Activated CD8-positive, alpha-beta memory T cell treated with anti-CD3 and anti-CD28 coated beads, Interleukin-2, amount 50 U/mL, for 4 hours (primary cell): ENCODE data around the gene FHL3.

Experiments
- DNase-seq: peaks from one replicate; pipeline ENCODE4 v3.0.0-alpha.2; 2020

The FHL3 gene

DNA sequence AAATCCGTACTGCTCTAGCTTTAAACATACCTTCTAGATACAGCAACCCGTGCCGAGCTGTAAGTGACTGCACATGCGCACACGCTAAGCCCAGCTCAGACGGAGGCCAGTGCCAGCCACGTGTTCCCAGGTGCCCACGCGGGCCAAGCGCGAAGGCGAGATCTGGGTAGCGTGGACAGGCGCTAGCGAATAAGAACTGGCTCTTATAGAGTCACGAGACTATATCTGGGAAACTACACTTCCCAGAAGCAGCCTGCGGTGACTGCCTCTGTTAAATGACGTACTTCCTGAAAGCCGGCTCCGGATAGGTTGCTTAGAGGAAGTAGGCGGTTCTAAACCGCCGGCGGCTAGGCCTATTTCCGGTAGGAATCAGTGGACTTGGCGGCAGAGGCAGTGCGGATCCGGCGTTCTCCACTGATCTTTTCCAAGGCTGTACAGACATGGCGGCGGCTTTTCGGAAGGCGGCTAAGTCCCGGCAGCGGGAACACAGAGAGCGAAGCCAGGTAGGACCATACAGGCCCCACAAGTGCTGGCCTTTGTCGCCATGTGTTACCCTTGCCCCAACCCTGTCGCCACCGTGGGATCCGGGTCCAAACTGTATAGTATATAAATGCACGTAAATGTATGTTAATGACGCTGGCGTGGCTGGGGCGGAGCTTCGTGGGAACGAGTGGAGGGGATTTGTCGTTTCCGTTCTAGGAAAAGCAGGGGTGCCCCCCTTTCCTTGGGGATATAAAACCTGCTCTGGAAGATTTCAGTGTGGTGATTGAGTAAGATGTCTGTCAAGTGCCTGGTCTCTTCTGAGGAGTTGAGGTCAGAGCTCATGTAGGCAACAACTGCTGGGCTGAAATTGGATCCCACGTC lies 7.3 kb upstream of the FHL3 start, which contains the start of gene UTP11:
UTP11 (plus strand) TSS at position 372 of the 864 bp plus-strand sequence; CDS start at position 441, 69 bp downstream.
- DNase-seq = peak; percentile 80

DNA sequence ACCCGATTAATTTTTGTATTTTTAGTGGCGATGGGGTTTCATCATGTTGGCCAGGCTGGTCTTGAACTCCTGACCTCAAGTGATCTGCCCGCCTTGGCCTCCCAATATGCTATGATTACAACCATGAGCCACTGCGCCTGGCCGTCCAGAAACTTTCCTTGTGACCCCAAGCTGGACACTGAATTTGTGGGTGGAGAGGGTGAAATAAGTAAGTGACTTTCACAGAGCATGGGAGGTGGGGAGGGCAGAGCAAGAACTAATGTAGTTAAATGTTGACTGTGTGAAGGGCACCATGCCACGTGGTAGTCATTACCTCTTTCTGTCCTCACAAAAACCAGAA lies 4.5 kb upstream of the FHL3 start:
- DNase-seq = no peak

DNA sequence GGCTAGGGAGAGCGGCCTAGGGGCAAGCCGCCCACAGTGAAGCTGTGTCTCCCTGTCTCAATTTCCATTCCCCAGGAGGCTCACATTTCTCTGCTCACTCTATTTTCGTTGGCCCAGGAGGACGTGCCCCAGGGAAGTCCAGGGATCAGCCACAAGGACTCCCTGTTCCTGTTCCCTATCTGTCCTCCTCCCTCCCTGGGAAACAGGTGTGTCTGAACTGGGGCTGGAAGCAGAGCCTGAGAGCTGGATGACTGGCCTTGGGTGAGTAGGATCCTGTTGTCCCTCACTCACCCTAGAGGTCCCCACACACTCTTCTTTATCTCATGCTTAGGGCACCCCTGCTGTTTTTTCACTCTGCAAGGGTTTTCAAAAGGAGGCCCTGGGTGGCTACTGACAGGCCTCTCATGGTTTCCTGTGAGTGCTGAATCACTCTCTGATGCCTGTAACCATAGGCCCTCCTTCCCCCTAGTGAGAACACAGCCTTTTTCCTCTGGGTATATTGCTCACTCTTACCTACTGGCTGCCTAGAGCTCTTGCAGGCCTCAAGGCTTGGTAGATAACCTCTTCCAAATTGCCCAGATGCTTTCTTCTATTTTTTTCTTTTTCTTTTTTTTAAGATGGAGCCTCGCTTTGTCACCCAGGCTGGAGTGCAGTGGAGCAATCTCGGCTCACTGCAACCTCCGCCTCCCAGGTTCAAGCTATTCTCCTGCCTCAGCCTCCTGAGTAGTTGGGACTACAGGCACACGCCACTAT lies 4.0 kb upstream of the FHL3 start:
- DNase-seq = peak; percentile 55

DNA sequence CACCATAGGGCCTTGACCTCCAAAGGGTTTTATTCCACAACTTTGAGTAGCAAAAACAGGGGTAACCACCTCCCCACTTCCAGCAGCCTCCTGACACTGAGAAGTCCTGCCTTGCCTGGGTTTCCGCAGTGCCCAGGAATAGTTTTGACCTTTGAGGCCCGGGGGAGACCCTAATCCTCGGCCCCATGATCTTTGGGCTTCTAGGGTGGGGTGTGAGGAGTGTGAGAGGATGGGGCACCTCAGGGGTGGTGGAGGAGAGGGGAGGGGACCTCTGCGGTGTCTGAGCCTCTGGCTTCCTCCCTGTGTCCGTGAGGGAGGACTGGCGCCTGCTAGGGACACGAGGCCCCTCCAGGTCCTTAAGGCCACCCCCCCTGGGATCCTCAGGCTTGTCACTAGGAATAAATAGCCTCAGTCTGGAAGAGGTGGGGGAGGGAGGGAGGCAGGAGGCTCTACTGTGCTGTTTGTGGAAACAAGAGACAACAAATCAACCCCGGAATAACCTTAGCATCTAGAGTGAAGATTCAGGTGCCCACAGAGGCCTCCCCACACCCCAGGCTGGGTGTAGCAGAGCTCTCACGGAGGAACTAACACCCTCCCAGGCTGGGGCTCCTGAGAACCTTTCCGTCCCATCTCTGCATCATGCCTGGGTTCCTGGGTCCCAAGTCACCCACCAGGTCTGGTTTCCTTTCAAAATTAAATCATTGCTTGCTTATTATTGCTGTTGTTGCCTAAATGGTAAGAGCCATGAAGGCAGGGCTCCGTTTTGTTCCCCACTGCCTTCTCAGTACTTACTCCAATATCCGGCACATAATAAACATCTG lies 904 bp upstream of the FHL3 start:
- no peak for DNase-seq

- DNase-seq = no peak
These were observed 818 bp downstream of the FHL3 start for GRCh38 chr1:38004284-38005108.

- no peak for DNase-seq
These were observed 1.8 kb downstream of the FHL3 start for GRCh38 chr1:38003261-38004250.

- DNase-seq = no peak
These were observed 4.5 kb downstream of the FHL3 start for GRCh38 chr1:38000529-38001455.

DNA sequence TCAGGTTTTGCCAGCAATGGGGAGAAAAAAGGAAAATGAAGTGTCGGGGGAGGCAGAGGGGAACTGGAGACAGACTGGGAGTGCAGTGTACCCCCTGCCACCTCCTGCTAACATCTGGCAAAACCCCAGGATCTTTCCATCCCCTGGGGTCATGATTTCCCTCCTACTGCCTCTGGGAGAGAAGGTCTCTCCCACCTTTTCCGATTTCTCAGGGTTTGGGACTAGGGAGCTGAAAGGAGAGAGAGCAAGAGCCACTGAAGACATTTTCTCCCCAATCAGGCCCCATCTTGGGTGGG lies 5.1 kb downstream of the FHL3 start:
- no peak for DNase-seq

DNA sequence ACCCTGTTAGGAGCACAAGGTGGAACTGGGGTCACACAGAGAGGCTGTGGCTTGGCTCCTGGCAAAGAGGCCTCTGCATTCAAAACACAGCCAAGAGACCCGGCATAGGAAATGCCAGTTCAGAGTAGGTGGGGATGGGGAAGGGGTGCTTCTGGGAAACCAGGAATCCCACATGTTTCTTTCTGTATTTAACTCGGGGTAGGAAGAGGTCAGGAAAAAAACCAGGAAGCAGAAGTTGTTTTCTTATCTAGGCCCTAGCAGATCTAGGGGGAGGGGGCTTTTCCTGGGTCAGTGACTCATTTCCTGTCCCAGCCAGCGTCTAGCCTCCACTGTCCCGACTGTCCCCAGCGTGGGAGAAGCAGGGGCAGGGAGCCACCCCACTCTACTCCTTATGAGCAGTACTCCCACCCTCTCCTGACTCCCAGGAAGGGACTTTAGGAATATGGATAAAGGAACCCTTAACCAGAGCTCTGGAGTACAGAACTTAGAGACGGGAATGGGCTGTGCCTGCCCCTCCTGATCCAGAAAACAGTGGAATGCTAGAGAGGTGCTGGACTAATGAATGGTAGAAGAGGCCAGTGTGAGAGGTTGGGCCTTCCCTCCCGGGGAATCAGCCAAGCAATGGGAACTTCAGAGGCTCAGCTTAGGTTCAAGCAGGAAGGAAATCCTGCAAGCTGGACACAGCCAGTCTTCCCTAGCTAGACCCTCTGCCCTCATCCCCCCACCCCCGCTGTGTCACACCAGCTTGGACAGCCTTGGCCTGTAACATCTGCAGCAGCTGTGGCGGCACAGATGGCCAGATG lies 5.7 kb downstream of the FHL3 start:
- no peak for DNase-seq

GRCh38 chr1:37998913-37999429 lies 6.3 kb downstream of the FHL3 start:
- DNase-seq = no peak

DNA sequence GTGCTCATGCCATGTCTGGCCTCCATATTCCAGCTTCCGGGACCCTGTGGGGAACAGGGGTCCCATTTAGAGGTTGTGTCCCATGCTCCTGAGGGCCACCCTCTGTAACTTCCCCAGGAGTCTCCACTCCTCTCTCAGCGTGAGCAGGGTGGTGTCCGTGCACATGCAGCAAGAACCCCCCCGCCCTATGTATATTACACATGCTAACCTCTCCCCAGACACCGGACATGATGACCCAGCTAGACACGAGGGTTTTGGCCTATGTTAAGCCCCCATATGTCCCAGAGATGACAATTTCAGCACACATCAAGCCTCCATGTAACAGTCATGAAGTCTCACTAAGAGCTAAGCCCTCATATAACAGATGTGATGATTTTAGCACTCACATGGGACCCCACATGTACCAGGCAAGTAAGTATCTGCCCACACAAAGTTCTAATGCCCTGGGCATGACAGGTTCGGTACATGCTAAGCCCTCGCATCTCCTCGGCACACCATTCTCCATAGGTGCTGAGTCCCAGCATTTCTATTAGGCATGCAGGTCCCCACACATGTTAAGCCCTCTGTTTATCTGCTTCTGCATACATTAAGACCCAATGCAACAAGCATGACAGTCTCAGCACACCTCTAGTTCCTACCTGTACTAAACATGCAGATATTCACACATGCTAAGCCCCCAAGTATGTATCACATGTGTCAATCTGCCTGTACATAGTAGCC lies 7.1 kb downstream of the FHL3 start:
- no peak for DNase-seq

DNA sequence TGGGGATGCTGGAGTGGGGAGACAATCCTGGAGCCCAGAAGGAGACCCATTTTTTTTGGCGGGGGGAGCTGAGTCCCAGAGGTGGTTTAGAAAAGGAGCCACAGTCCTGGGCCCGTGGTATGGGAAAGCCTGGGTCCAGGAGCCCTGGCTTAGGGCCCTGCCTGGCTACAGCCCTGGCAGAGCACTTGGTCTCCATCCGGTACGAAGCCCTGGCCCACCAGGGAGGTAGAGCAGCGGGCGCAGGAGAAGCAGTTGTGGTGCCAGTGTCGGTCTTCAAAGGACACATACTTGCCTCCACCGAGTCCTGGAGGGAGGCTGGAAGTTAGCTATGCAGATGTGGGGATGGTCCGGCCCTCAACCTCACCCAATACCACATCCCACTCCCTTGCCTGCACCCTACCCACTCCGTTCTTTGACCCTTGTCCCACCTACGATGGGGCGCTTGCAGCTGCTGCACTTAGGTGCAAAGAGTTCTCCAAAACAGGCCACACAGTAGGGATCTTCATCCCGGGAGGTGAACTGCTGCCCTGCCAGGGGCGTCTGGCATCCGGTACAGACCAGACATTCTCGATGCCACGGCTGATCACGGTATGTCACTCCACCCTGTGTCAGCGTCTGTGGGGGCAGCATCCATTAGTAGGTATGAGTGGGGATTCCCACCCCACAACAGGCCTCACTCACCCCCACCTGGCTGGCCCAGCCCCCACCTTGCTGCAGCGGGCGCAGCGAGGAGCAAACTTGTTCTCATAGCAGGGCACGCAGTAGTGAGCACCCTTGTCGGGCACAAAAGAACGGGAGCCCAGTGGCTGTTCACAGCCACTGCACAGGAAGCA lies 7.8 kb downstream of the FHL3 start:
- DNase-seq = no peak

DNA sequence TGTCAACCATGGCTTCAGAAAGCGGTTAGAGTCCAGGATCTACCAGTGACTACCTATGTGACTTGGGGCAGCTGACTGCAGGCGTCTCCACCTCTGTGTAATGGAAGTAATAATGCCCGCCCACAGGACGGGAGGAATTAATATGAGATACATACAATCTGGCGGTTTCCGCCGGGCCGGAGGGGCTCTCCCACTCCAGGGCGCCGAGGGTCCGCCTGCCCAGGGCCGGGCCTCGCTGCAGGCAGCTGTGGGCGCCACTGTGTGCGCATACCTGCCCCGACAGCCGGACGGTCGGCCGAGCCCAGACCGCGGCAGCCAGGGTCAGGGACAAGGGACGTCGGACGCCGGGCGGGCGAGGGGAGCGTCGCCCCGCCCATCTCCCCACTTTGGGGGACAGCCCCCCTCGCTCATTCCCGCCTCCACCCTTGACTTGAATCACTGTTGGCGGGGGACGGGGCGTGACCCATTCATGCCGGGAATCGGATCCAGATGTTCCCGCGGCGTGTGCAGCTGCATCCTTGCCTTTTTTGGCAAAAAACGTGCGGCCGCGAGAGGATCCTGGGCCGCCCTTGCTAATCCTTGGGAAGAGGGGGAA lies 9.5 kb downstream of the FHL3 start:
- no peak for DNase-seq

DNA sequence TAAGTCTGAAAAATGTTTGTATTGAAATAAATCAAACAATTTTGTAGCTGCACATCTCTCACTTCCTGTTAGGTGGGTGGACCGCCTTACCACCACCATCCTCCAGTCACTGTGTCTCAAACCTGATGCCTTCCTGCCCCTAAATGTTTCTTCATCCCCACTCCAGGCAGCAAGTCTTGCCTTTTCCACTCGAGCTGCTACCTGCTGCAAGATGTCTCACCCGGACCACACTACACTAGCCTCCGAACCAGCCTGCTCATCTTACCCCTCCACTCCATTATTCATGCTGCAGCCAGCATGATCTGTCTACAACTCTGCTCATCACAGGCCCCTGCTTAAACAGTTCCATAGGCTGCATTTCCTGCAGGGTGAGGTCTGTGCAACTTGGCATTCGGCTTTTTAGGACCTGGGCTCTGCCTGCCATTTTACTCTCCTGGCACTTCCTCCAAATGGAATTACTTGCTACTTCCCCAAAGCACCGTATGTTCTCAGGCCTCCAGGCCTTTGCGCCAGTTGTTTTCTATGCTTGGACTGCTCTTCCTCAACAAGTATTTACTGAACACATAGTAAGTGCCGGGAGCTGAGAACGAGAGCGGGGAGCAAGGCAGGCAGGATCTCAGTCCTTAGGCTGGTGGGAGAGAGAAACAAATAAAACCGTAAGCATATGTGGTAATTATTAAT lies 10.3 kb downstream of the FHL3 start:
- DNase-seq = no peak

DNA sequence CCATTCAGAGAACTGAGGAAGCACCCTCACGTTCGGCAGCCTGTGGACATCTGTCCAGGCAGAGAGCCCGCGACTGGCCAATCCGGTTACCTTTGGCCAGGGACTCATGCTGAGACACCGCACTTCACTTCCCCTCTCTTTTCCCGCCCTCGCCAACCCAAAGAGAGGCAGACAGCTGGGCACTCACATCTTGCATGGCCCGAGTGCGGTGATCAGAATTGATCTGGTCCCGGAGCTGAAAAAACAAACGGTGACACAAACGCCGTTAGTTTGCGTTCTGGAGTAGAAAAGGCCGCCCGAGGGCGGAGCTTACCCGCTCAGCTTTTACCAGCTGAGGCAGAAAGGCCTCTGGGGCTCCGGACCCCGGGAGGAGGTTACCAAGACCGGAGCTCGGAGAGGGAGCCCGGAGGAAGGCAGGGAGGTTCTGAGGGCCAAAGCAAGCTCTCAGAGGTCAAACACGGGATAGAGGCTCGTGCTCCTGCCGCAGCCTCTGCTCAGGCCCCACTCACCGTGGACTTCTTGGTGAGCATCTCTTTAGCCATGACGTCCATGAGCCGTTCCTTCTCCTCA lies 15.9 kb downstream of the FHL3 start:
- peak; percentile 49 for DNase-seq

GRCh38 chr1:37987679-37988078 lies 17.6 kb downstream of the FHL3 start:
- no peak for DNase-seq
